Measurements from ENCODE around the gene YARS1. TPM values are rescaled to one million over a fixed set of nuclear protein-coding genes. Genes with fewer than 3 reads are reported as not detected.

The YARS1 gene
- total and polyA plus RNA-seq, 2 of the 13 experiments (the other 11 are each of a cell fraction or from before 2014, with no cell fraction given): 50.1 to 113 TPM

DNA sequence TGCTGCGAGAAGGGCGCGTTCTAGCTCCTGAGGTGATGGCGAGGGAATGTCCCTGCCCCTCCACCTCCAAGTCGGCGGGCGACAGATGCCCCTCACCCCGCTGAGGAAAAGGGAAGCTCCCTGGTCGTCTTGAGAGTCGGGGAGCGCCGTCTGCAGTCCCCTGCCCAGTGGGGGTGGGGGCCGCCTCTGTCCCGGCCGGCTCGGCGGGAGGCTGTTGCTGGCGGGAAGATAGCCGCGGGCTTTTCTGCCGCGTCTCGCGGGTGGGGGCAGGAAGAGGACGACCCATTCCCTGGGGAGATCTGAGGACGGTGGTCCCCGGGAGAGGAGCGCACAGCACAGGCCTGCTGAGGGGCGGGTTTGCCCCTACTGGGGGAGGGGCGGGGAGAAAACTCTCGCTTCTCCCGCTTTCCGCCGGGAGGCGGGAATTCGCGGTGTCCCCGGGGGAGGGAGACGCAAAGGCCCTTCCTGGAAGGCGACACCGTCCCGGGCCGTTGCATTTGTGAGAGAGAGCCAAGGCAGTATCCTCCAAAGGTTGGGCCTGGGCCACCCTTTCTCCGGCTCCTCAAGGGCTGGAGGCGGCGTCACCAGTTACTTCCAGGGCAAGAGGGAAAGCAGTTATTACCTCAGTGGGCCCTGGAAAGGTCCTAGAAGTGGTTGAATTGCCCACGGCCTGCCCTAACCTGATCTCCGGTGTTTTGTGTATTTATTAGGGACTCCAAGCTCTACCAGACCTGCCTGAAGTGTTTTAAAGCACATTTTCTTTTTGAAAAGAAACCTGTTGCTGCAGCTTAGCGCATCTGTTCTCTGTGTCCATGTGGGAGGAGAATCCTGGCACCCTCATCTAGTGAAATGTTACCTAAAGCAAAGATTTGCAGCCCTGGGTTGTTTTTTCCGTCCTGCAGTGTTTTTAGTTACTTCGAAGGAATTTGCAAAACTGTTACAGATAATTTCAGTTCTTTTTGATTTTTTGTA lies 943 bp upstream of the YARS1 start (continued):
- TF ChIP-seq ZNF451 (CRISPR knock-in tag; IDR thresholded peaks at IDR 0.05) (peak; percentile 20; the same call in 1 of the 2 replicates), SIN3B (IDR thresholded peaks at IDR 0.05; ENCODE audit: low read length) (no peak), ZNF563 (CRISPR knock-in tag; IDR thresholded peaks at IDR 0.05) (no peak), ZBTB21 (CRISPR knock-in tag; IDR thresholded peaks at IDR 0.05) (no peak), IKZF1 (IDR thresholded peaks at IDR 0.05) (no peak), KDM5B (CRISPR knock-in tag; IDR thresholded peaks at IDR 0.05; ENCODE audit: borderline replicate concordance) (no peak), GATAD1 (CRISPR knock-in tag; IDR thresholded peaks at IDR 0.05) (no peak), ZNF572 (CRISPR knock-in tag; IDR thresholded peaks at IDR 0.05) (peak; percentile 68; the same call in 1 of the 2 replicates), U2AF2 (IDR thresholded peaks at IDR 0.05; ENCODE audit: low read depth, low read length) (no peak), ZKSCAN8 (CRISPR knock-in tag; IDR thresholded peaks at IDR 0.05; ENCODE audit: borderline replicate concordance) (no peak), CC2D1A (CRISPR knock-in tag; IDR thresholded peaks at IDR 0.05) (no peak), ZNF850 (CRISPR knock-in tag; conservative IDR thresholded peaks at IDR 0.05) (no peak), SMAD1 (CRISPR knock-in tag; IDR thresholded peaks at IDR 0.05; ENCODE audit: borderline replicate concordance, low read depth) (no peak), ZNF335 (CRISPR knock-in tag; IDR thresholded peaks at IDR 0.05) (no peak)
- TF ChIP-seq, protein P1, sequence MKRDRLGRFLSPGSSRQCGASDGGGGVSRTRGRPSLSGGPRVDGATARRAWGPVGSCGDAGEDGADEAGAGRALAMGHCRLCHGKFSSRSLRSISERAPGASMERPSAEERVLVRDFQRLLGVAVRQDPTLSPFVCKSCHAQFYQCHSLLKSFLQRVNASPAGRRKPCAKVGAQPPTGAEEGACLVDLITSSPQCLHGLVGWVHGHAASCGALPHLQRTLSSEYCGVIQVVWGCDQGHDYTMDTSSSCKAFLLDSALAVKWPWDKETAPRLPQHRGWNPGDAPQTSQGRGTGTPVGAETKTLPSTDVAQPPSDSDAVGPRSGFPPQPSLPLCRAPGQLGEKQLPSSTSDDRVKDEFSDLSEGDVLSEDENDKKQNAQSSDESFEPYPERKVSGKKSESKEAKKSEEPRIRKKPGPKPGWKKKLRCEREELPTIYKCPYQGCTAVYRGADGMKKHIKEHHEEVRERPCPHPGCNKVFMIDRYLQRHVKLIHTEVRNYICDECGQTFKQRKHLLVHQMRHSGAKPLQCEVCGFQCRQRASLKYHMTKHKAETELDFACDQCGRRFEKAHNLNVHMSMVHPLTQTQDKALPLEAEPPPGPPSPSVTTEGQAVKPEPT (CRISPR knock-in tag; IDR thresholded peaks at IDR 0.05; ENCODE audit: low read depth): no peak
- TF ChIP-seq, protein P2, sequence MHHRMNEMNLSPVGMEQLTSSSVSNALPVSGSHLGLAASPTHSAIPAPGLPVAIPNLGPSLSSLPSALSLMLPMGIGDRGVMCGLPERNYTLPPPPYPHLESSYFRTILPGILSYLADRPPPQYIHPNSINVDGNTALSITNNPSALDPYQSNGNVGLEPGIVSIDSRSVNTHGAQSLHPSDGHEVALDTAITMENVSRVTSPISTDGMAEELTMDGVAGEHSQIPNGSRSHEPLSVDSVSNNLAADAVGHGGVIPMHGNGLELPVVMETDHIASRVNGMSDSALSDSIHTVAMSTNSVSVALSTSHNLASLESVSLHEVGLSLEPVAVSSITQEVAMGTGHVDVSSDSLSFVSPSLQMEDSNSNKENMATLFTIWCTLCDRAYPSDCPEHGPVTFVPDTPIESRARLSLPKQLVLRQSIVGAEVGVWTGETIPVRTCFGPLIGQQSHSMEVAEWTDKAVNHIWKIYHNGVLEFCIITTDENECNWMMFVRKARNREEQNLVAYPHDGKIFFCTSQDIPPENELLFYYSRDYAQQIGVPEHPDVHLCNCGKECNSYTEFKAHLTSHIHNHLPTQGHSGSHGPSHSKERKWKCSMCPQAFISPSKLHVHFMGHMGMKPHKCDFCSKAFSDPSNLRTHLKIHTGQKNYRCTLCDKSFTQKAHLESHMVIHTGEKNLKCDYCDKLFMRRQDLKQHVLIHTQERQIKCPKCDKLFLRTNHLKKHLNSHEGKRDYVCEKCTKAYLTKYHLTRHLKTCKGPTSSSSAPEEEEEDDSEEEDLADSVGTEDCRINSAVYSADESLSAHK (CRISPR knock-in tag; IDR thresholded peaks at IDR 0.05; ENCODE audit: borderline replicate concordance): no peak
- TF ChIP-seq, protein P3, sequence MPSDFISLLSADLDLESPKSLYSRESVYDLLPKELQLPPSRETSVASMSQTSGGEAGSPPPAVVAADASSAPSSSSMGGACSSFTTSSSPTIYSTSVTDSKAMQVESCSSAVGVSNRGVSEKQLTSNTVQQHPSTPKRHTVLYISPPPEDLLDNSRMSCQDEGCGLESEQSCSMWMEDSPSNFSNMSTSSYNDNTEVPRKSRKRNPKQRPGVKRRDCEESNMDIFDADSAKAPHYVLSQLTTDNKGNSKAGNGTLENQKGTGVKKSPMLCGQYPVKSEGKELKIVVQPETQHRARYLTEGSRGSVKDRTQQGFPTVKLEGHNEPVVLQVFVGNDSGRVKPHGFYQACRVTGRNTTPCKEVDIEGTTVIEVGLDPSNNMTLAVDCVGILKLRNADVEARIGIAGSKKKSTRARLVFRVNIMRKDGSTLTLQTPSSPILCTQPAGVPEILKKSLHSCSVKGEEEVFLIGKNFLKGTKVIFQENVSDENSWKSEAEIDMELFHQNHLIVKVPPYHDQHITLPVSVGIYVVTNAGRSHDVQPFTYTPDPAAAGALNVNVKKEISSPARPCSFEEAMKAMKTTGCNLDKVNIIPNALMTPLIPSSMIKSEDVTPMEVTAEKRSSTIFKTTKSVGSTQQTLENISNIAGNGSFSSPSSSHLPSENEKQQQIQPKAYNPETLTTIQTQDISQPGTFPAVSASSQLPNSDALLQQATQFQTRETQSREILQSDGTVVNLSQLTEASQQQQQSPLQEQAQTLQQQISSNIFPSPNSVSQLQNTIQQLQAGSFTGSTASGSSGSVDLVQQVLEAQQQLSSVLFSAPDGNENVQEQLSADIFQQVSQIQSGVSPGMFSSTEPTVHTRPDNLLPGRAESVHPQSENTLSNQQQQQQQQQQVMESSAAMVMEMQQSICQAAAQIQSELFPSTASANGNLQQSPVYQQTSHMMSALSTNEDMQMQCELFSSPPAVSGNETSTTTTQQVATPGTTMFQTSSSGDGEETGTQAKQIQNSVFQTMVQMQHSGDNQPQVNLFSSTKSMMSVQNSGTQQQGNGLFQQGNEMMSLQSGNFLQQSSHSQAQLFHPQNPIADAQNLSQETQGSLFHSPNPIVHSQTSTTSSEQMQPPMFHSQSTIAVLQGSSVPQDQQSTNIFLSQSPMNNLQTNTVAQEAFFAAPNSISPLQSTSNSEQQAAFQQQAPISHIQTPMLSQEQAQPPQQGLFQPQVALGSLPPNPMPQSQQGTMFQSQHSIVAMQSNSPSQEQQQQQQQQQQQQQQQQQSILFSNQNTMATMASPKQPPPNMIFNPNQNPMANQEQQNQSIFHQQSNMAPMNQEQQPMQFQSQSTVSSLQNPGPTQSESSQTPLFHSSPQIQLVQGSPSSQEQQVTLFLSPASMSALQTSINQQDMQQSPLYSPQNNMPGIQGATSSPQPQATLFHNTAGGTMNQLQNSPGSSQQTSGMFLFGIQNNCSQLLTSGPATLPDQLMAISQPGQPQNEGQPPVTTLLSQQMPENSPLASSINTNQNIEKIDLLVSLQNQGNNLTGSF (CRISPR knock-in tag; IDR thresholded peaks at IDR 0.05): no peak
- TF ChIP-seq, protein P4, sequence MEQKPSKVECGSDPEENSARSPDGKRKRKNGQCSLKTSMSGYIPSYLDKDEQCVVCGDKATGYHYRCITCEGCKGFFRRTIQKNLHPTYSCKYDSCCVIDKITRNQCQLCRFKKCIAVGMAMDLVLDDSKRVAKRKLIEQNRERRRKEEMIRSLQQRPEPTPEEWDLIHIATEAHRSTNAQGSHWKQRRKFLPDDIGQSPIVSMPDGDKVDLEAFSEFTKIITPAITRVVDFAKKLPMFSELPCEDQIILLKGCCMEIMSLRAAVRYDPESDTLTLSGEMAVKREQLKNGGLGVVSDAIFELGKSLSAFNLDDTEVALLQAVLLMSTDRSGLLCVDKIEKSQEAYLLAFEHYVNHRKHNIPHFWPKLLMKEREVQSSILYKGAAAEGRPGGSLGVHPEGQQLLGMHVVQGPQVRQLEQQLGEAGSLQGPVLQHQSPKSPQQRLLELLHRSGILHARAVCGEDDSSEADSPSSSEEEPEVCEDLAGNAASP (CRISPR knock-in tag; IDR thresholded peaks at IDR 0.05; ENCODE audit: borderline replicate concordance): no peak

Data from HepG2 (cell line).